H1 (cell line): ENCODE data around the gene KRT76. TPM values are rescaled to one million over a fixed set of nuclear protein-coding genes. Genes with fewer than 3 reads are reported as not detected.
A peak's percentile ranks its signal among the peaks of the same experiment; 100 is the strongest.

Experiments used
- CTCF ChIA-PET: fragments of 300-600 bp; sonication (Branson Sonifier 250); formaldehyde crosslinking; loops from one replicate; lab custom pipeline; 2021; ENCODE audit not compliant: partially characterized antibody; lab: Charles Lee
- POLR2A ChIA-PET: fragments of 300-600 bp; sonication (Branson Sonifier 250); formaldehyde crosslinking; loops from one replicate; lab custom pipeline; 2021; ENCODE audit warnings: inconsistent platforms; ENCODE audit not compliant: partially characterized antibody; lab: Charles Lee
- DNase-seq, 2 experiments: peaks; one replicate each; pipeline versions ENCODE4 v3.0.0 to v3.0.0-alpha.2; 2010 to 2022; ENCODE audit warnings: low spot score in 2 of 2, low read depth in 1 of 2, mixed read lengths in 1 of 2
- FAIRE-seq: peaks from 2 replicates; lab custom pipeline; 2011; peaks lifted over from hg19 to GRCh38; lab: Jason Lieb, UNC
- H2AFZ ChIP-seq: 2 replicates; pipeline ENCODE4 v1.8.1; 2012; ENCODE audit warnings: low read length, inconsistent platforms
- H2AK5ac ChIP-seq: 2 replicates; pipeline ENCODE4 v1.6.1; 2013; ENCODE audit warnings: low read depth, low read length
- H2BK120ac ChIP-seq: replicated peaks from 2 replicates; pipeline ENCODE3; 2013; ENCODE audit warnings: low read depth, low read length, inconsistent platforms
- H2BK12ac ChIP-seq: 2 replicates; pipeline ENCODE4 v1.6.1; 2013; ENCODE audit warnings: low read depth, low read length
- H2BK15ac ChIP-seq: 2 replicates; pipeline ENCODE4 v1.6.1; 2013; ENCODE audit warnings: low read length
- H2BK20ac ChIP-seq: 2 replicates; pipeline ENCODE4 v1.6.1; 2013; ENCODE audit warnings: low read length
- H2BK5ac ChIP-seq: 2 replicates; pipeline ENCODE4 v1.6.1; 2013; ENCODE audit warnings: low read depth, low read length
- H3K14ac ChIP-seq: 2 replicates; pipeline ENCODE4 v1.6.1; 2013; ENCODE audit warnings: inconsistent platforms; ENCODE audit not compliant: insufficient read length
- H3K18ac ChIP-seq: 2 replicates; pipeline ENCODE4 v1.6.1; 2013; ENCODE audit warnings: low read length; ENCODE audit errors: extremely low read depth
- H3K23ac ChIP-seq: 2 replicates; pipeline ENCODE4 v1.6.1; 2013; ENCODE audit warnings: inconsistent platforms; ENCODE audit not compliant: insufficient read length
- H3K23me2 ChIP-seq: 2 replicates; pipeline ENCODE4 v1.6.1; 2013; ENCODE audit warnings: low read depth, low read length
- H3K27ac ChIP-seq: 2 replicates; pipeline ENCODE4 v1.6.1; 2011; ENCODE audit warnings: low read depth, low read length, inconsistent platforms
- H3K27me3 ChIP-seq, 4 experiments: replicated peaks in 1 of 4; 1 replicate in 1 of 4; 2 replicates in 3 of 4; pipeline versions ENCODE4 v1.6.1 to v1.8.1; 2011 to 2013; ENCODE audit warnings: low read length in 3 of 4, mild to moderate bottlenecking in 3 of 4, inconsistent platforms in 2 of 4, mixed read lengths in 2 of 4, moderate library complexity in 1 of 4; ENCODE audit not compliant: control insufficient read depth in 3 of 4, insufficient read depth in 3 of 4; ENCODE audit errors: extremely low read depth in 1 of 4
- H3K36me3 ChIP-seq, 4 experiments: 2 replicates each; pipeline versions ENCODE4 v1.6.1 to v1.8.1; 2011 to 2013; ENCODE audit warnings: mild to moderate bottlenecking in 4 of 4, low read length in 3 of 4, moderate library complexity in 2 of 4, control low read depth in 1 of 4, inconsistent platforms in 1 of 4; ENCODE audit not compliant: insufficient read depth in 4 of 4, control insufficient read depth in 2 of 4
- H3K4ac ChIP-seq: replicated peaks from 2 replicates; pipeline ENCODE3; 2013; ENCODE audit warnings: low read length, low read depth, mixed read lengths, inconsistent platforms; ENCODE audit not compliant: insufficient read length
- H3K4me1 ChIP-seq, 4 experiments: replicated peaks in 1 of 4; 1 replicate in 1 of 4; 2 replicates in 3 of 4; pipeline versions ENCODE4 v1.6.1 to v1.8.1; 2011 to 2013; ENCODE audit warnings: low read length in 3 of 4, inconsistent platforms in 2 of 4, mixed read lengths in 1 of 4; ENCODE audit not compliant: insufficient read depth in 4 of 4, control insufficient read depth in 3 of 4
- H3K4me2 ChIP-seq, 2 experiments: 2 replicates each; pipeline versions ENCODE4 v1.6.1 to v1.8.1; 2011 to 2013; ENCODE audit warnings: low read depth in 2 of 2, low read length in 2 of 2, control low read depth in 1 of 2, inconsistent platforms in 1 of 2, mild to moderate bottlenecking in 1 of 2; ENCODE audit not compliant: insufficient read depth in 1 of 2
- H3K4me3 ChIP-seq, 4 experiments: fragments of 200-600, 300-600 bp in 1 of 4; sonication (generic), shearing (Covaris generic), sonication (Bioruptor Twin) in 1 of 4; 2 replicates each; pipeline versions ENCODE4 v1.5.1 to v1.8.1; 2011 to 2016; ENCODE audit warnings: low read length in 4 of 4, low read depth in 3 of 4, control low read depth in 2 of 4, inconsistent platforms in 2 of 4, mild to moderate bottlenecking in 2 of 4, mixed read lengths in 1 of 4, moderate library complexity in 1 of 4; ENCODE audit not compliant: insufficient read depth in 2 of 4; ENCODE audit errors: extremely low read depth in 1 of 4
- H3K56ac ChIP-seq: replicated peaks from 2 replicates; pipeline ENCODE3; 2013; ENCODE audit warnings: low read depth, mild to moderate bottlenecking, mixed read lengths, low read length, inconsistent platforms; ENCODE audit not compliant: insufficient read length
- H3K79me1 ChIP-seq: 2 replicates; pipeline ENCODE4 v1.6.1; 2013; ENCODE audit warnings: low read depth, low read length, control low read depth
- H3K79me2 ChIP-seq, 2 experiments: 2 replicates each; pipeline versions ENCODE4 v1.6.1 to v1.8.1; 2012 to 2013; ENCODE audit warnings: low read length in 2 of 2, mild to moderate bottlenecking in 2 of 2, inconsistent platforms in 1 of 2; ENCODE audit not compliant: insufficient read depth in 2 of 2, control insufficient read depth in 1 of 2
- H3K9ac ChIP-seq, 4 experiments: replicated peaks in 1 of 4; 1 replicate in 1 of 4; 2 replicates in 3 of 4; pipeline versions ENCODE4 v1.6.1 to v1.8.1; 2011 to 2013; ENCODE audit warnings: low read depth in 3 of 4, low read length in 3 of 4, control low read depth in 2 of 4, mild to moderate bottlenecking in 2 of 4, moderate library complexity in 2 of 4, inconsistent platforms in 1 of 4; ENCODE audit errors: extremely low read depth in 1 of 4
- H3K9me3 ChIP-seq, 2 experiments: 2 replicates each; pipeline versions ENCODE4 v1.6.1 to v1.8.1; 2012 to 2013; ENCODE audit warnings: mild to moderate bottlenecking in 2 of 2, moderate library complexity in 2 of 2, control low read depth in 1 of 2, inconsistent platforms in 1 of 2, low read depth in 1 of 2, low read length in 1 of 2, mixed read lengths in 1 of 2; ENCODE audit not compliant: insufficient read depth in 2 of 2
- H4K20me1 ChIP-seq, 2 experiments: replicated peaks in 1 of 2; 2 replicates each; pipeline versions ENCODE3 to v1.8.1; 2011 to 2013; ENCODE audit warnings: inconsistent platforms in 2 of 2, low read length in 2 of 2, mild to moderate bottlenecking in 1 of 2; ENCODE audit not compliant: insufficient read depth in 2 of 2, control insufficient read depth in 1 of 2
- H4K5ac ChIP-seq: 2 replicates; pipeline ENCODE4 v1.6.1; 2013; ENCODE audit warnings: low read length, low read depth, mixed read lengths, inconsistent platforms; ENCODE audit not compliant: insufficient read length
- H4K8ac ChIP-seq: 2 replicates; pipeline ENCODE4 v1.8.0; 2013; ENCODE audit warnings: mild to moderate bottlenecking, moderate library complexity, low read length, inconsistent platforms; ENCODE audit not compliant: insufficient read depth; ENCODE audit errors: extremely low read depth
- H4K91ac ChIP-seq: replicated peaks from 2 replicates; pipeline ENCODE3; 2013; ENCODE audit warnings: low read length, mixed read lengths, inconsistent platforms; ENCODE audit not compliant: insufficient read length
- EGR1 ChIP-seq: IDR thresholded peaks from 2 replicates; pipeline ENCODE4 v1.6.1; 2011; ENCODE audit warnings: low read depth, low read length, borderline replicate concordance
- EP300 ChIP-seq, 2 experiments: IDR thresholded peaks; 1 replicate in 1 of 2; 2 replicates in 1 of 2; pipeline ENCODE4 v1.6.1; 2011 to 2012; ENCODE audit warnings: low read depth in 2 of 2, low read length in 2 of 2, mild to moderate bottlenecking in 2 of 2, borderline replicate concordance in 1 of 2, inconsistent platforms in 1 of 2, moderate library complexity in 1 of 2
- NANOG ChIP-seq: IDR thresholded peaks from 2 replicates; pipeline ENCODE4 v1.6.1; 2011; ENCODE audit warnings: low read length, low read depth, mild to moderate bottlenecking, inconsistent platforms; ENCODE audit not compliant: insufficient read depth, poor library complexity, severe bottlenecking
- RAD21 ChIP-seq, 2 experiments: IDR thresholded peaks in 1 of 2; conservative IDR thresholded peaks in 1 of 2; 2 replicates each; pipeline ENCODE4 v1.6.1; 2011; ENCODE audit warnings: low read depth in 2 of 2, low read length in 2 of 2, improper control_type of control experiment in 1 of 2, inconsistent platforms in 1 of 2, mild to moderate bottlenecking in 1 of 2, moderate library complexity in 1 of 2
- RNF2 ChIP-seq: fragments of 200-900, 300-1000 bp; sonication (generic); IDR thresholded peaks from 2 replicates; pipeline ENCODE4 v1.7.1; 2016; ENCODE audit warnings: borderline replicate concordance, low read depth, mild to moderate bottlenecking, antibody characterized with exemption, low read length; ENCODE audit not compliant: poor library complexity, severe bottlenecking; ENCODE audit errors: missing control alignments
- RXRA ChIP-seq: IDR thresholded peaks from 2 replicates; pipeline ENCODE4 v1.6.1; 2011; ENCODE audit warnings: low read depth, mild to moderate bottlenecking, low read length, moderate library complexity; ENCODE audit not compliant: insufficient read depth
- TEAD4 ChIP-seq: IDR thresholded peaks from 2 replicates; pipeline ENCODE4 v1.6.1; 2012; ENCODE audit warnings: low read depth, low read length, inconsistent platforms, mixed read lengths
- WGBS, 2 experiments: shearing (Covaris generic) in 1 of 2; methylation state at CpG; one replicate each; pipeline versions ENCODE4 v1.1.6 to v1.1.7; 2013 to 2015; ENCODE audit warnings: low lambda C conversion rate in 2 of 2, mixed read lengths in 2 of 2, inconsistent platforms in 1 of 2, low coverage in 1 of 2, missing lambda C conversion rate in 1 of 2; ENCODE audit not compliant: insufficient replicate concordance in 2 of 2, insufficient coverage in 1 of 2, insufficient read length in 1 of 2; ENCODE audit errors: extremely low coverage in 1 of 2, missing lambda C conversion rate in 1 of 2; 5-methylcytosine and 5-hydroxymethylcytosine counted together
- polyA plus RNA-seq, 7 experiments: library from polyadenylated mRNA; depleted of rRNA in 3 of 7; stranded (reverse) in 5 of 7; unstranded in 2 of 7; fragments of >200 nt in 5 of 7; fragments of 200-250 nt in 2 of 7; gene quantifications; 1 replicate in 5 of 7; 2 replicates in 1 of 7; 4 replicates in 1 of 7; pipeline versions ENCODE4 v1.2.1 to v1.2.3, GENCODE V29; 2011 to 2013; ENCODE audit warnings: missing spikeins in 2 of 7, mixed read lengths in 2 of 7
- total RNA-seq: library from RNA; stranded (reverse); fragmentation: NEBNext Ultra II Directional; extraction: Animal tissue kit (Norgen Biotek cat#: 25700); gene quantifications from 2 replicates; pipeline ENCODE4 v1.2.1, GENCODE V29; 2021
- TF ChIP-seq, protein P1 (sequence below), 3 experiments: IDR thresholded peaks; 1 replicate in 2 of 3; 2 replicates in 1 of 3; pipeline versions ENCODE4 v1.5.1 to v1.6.1; 2011; ENCODE audit warnings: low read length in 3 of 3, mild to moderate bottlenecking in 3 of 3, inconsistent platforms in 2 of 3, low read depth in 1 of 3, moderate library complexity in 1 of 3; ENCODE audit not compliant: insufficient read depth in 1 of 3; ENCODE audit errors: control extremely low read depth in 1 of 3

The KRT76 gene
- total and polyA plus RNA-seq, 2 of the 8 experiments (the other 6 are each of a cell fraction or from before 2014, with no cell fraction given), result not detected

DNA sequence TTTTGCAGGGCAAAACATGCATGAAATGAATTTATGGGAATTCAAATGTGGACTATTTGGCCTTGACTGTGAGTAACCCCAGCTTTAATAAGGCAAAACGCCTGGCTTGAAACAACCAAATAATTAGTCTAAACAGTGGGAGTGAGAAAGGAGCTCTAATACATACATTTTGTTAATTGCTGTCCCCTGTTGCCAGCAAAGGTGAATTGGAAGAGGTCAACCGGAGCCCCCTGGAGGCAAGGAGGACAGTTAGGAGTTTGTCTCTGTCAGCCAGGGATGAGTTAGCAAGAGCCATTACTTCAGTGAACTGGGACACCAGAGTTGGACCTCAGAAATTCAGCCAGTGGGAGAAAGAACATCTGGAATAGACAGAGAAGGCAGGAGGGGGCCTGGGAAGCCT, 17.4 kb downstream of the KRT76 start:
- Histone ChIP-seq H3K23ac (no peak overlapping the region), H3K4me3 (no peak overlapping the region), H3K36me3 (no peaks in the 10 kb centered on the region), H3K27ac (no peak overlapping the region), H3K4me1 (no peaks in the 10 kb centered on the region), H3K56ac (no peak overlapping the region), H3K4ac (no peak overlapping the region), H3K79me2 (no peaks in the 10 kb centered on the region), H3K14ac (no peak overlapping the region), H2BK20ac (no peak overlapping the region), H4K91ac (no peak overlapping the region), H4K20me1 (no peaks in the 10 kb centered on the region), H3K9me3 (peaks cover 11 to 21% of the 10 kb centered on the region in 2 experiments; a peak in 2 of 4 replicates), H3K4me2 (no peak overlapping the region), H3K18ac (no peak overlapping the region), H3K23me2 (no peaks in the 10 kb centered on the region), H2AFZ (no peak overlapping the region), H2BK15ac (no peak overlapping the region), H4K8ac (no peak overlapping the region), H4K5ac (no peak overlapping the region), H2AK5ac (no peak overlapping the region), H2BK120ac (no peak overlapping the region), H3K9ac (no peak overlapping the region), H3K79me1 (no peaks in the 10 kb centered on the region), H2BK5ac (no peak overlapping the region), H3K27me3 (no peaks in the 10 kb centered on the region; a peak in 1 of 7 replicates), H2BK12ac (no peak overlapping the region)
- POLR2A ChIA-PET, result interaction anchor here (1.6 kb wide), 1 partner anchor 18 kb away, joined by 3 read pairs; no protein-coding TSS in a partner anchor
- DNase-seq (no peak), FAIRE-seq (no peak)
- 78% methylated on average over 2 of the region's 2 CpGs; no CpG with 5 or more reads in 1 of the 2 experiments for WGBS, 2 experiments
- CTCF ChIA-PET, result interaction anchor here (0.7 to 1.4 kb wide), 7 partner anchors 10 to 45 kb away, joined by 3 to 9 read pairs (median 3); no protein-coding TSS in a partner anchor
- TF ChIP-seq TEAD4 (no peak), RXRA (no peak), EP300 (IDR thresholded peaks at IDR 0.05; ENCODE audit: borderline replicate concordance in 1 of 2, low read depth in 2 of 2, low read length in 2 of 2) (no peak), EGR1 (no peak), RNF2 (no peak), RAD21 (IDR thresholded peaks at IDR 0.05 in 1 of 2, conservative IDR thresholded peaks at IDR 0.05 in 1 of 2; ENCODE audit: low read depth in 2 of 2, low read length in 2 of 2) (peak; percentile 34 to 46; a peak in 3 of 4 replicates), NANOG (no peak)
- TF ChIP-seq, protein P1, sequence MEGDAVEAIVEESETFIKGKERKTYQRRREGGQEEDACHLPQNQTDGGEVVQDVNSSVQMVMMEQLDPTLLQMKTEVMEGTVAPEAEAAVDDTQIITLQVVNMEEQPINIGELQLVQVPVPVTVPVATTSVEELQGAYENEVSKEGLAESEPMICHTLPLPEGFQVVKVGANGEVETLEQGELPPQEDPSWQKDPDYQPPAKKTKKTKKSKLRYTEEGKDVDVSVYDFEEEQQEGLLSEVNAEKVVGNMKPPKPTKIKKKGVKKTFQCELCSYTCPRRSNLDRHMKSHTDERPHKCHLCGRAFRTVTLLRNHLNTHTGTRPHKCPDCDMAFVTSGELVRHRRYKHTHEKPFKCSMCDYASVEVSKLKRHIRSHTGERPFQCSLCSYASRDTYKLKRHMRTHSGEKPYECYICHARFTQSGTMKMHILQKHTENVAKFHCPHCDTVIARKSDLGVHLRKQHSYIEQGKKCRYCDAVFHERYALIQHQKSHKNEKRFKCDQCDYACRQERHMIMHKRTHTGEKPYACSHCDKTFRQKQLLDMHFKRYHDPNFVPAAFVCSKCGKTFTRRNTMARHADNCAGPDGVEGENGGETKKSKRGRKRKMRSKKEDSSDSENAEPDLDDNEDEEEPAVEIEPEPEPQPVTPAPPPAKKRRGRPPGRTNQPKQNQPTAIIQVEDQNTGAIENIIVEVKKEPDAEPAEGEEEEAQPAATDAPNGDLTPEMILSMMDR (IDR thresholded peaks at IDR 0.05; ENCODE audit: control extremely low read depth in 1 of 3, insufficient read depth in 1 of 3, low read depth in 1 of 3, low read length in 3 of 3), result peak; percentile 23 to 42 (median 27)
